Fibroblast of mammary gland (primary cell): Measurements from ENCODE around the gene PIH1D1.

ENCODE experiments used
- DNase-seq: peaks from one replicate; pipeline ENCODE4 v3.0.0-alpha.2; 2010; ENCODE audit warnings: low read depth
- H3K4me3 ChIP-seq: 2 replicates; pipeline ENCODE4 v1.5.1; 2011; ENCODE audit warnings: low read depth, mild to moderate bottlenecking, low read length, moderate library complexity; ENCODE audit not compliant: control insufficient read depth
- CTCF ChIP-seq: conservative IDR thresholded peaks from 2 replicates; pipeline ENCODE4 v1.5.1; 2011; ENCODE audit warnings: low read depth, low read length, inconsistent platforms; ENCODE audit not compliant: control insufficient read depth, insufficient read depth

Gene PIH1D1

GRCh38 chr19:49455773-49456172, 4.2 kb upstream of the PIH1D1 start:
- DNase-seq, result peak; percentile 42
- no peak overlapping the region for H3K4me3 ChIP-seq
- no peak for TF ChIP-seq CTCF

GRCh38 chr19:49453757-49454240, 2.2 kb upstream of the PIH1D1 start:
- DNase-seq, result no peak
- TF ChIP-seq CTCF, result no peak

GRCh38 chr19:49453013-49453756, 1.6 kb upstream of the PIH1D1 start, which contains the start of gene ALDH16A1:
TSS of gene ALDH16A1 (plus strand) at chr19:49453225. CDS start at chr19:49453332, 107 bp downstream.
- H3K4me3 ChIP-seq, result peak within 1 kb of the TSS; percentile 88
- TF ChIP-seq CTCF, result no peak
- peak; percentile 96 for DNase-seq

More at GRCh38 chr19:49453757-49454240, 2.2 kb upstream of the PIH1D1 start:
- peak overlapping the region; percentile 88 for H3K4me3 ChIP-seq

GRCh38 chr19:49450405-49450804, 1.2 kb downstream of the PIH1D1 start:
- DNase-seq, result no peak
- peak overlapping the region; percentile 98 for H3K4me3 ChIP-seq
- no peak for TF ChIP-seq CTCF

- no peak for TF ChIP-seq CTCF
- no peak overlapping the region for H3K4me3 ChIP-seq
- DNase-seq, result no peak
These were observed 3.2 kb downstream of the PIH1D1 start for GRCh38 chr19:49448432-49448786.

GRCh38 chr19:49447485-49448431, 3.9 kb downstream of the PIH1D1 start:
- DNase-seq, result peak; percentile 69
- no peak for TF ChIP-seq CTCF
- peak overlapping the region; percentile 6 for H3K4me3 ChIP-seq
